Right lobe of liver (tissue), 6 donors: ENCODE results near the gene OPCML. TPM values are rescaled to one million over a fixed set of nuclear protein-coding genes. Genes with fewer than 3 reads are reported as not detected.

Experiments
- ATAC-seq, 4 donors: fragments of 200-7000 bp; cut with Tn5 transposase; one replicate each; pipeline ENCODE4 v1.9.1; 2020; ENCODE audit warnings: mild to moderate bottlenecking in 4 of 4, moderate library complexity in 4 of 4
- DNase-seq, 3 donors: peaks; one replicate each; pipeline ENCODE4 v3.0.0-alpha.2; 2020
- H3K27ac ChIP-seq, 3 donors: fragments of 200-600 bp; one replicate each; pipeline ENCODE4 v1.8.0; 2022
- H3K27me3 ChIP-seq, 2 donors: fragments of 200-600 bp; one replicate each; pipeline ENCODE4 v1.8.0; 2022
- H3K36me3 ChIP-seq, 4 donors: fragments of 200-600 bp; sonication (generic) in 1 of 4; one replicate each; pipeline versions ENCODE4 v1.5.1 to v1.8.0; 2017 to 2022; ENCODE audit warnings: control low read depth in 1 of 4
- H3K4me1 ChIP-seq, 4 donors: fragments of 200-600 bp; sonication (generic) in 1 of 4; one replicate each; pipeline versions ENCODE4 v1.5.1 to v1.8.0; 2017 to 2022; ENCODE audit warnings: control low read depth in 1 of 4
- H3K4me3 ChIP-seq, 3 donors: fragments of 200-600 bp; one replicate each; pipeline ENCODE4 v1.8.0; 2022
- H3K9me3 ChIP-seq, 4 donors: fragments of 200-600 bp; sonication (generic) in 1 of 4; one replicate each; pipeline versions ENCODE4 v1.5.1 to v1.8.0; 2017 to 2022; ENCODE audit warnings: control low read depth in 1 of 4
- POLR2A ChIP-seq: fragments of 450-650 bp; IDR thresholded peaks from one replicate; pipeline ENCODE4 v1.6.1; 2017; ENCODE audit warnings: antibody characterized with exemption, mild to moderate bottlenecking
- WGBS: methylation state at CpG from one replicate; pipeline ENCODE4 v1.1.6; 2018; ENCODE audit warnings: low coverage, low lambda C conversion rate; ENCODE audit not compliant: insufficient coverage; ENCODE audit errors: missing lambda C conversion rate; 5-methylcytosine and 5-hydroxymethylcytosine counted together
- intact Hi-C, 2 donors: fragments of 100-400 bp; cut with DNase I; formaldehyde crosslinking; loops; one replicate each; pipeline versions ENCODE4 v1.11.2 to v1.14.1; 2022
- total RNA-seq, 6 experiments: library from RNA; depleted of rRNA in 2 of 6; stranded (reverse); fragments of >200 nt in 2 of 6; fragmentation: NEBNext Ultra II Directional in 3 of 6; extraction: Animal tissue kit (Norgen Biotek cat#: 25700) in 3 of 6; gene quantifications; one replicate each; pipeline versions ENCODE4 v1.1.0 to v1.2.4, GENCODE V29; 2016 to 2023
- TF ChIP-seq, protein P1 (sequence below), 4 donors: fragments of 200-600 bp in 3 of 4; fragments of 450-650 bp in 1 of 4; IDR thresholded peaks; one replicate each; pipeline versions ENCODE4 v1.5.1 to v1.8.0; 2016 to 2022; ENCODE audit warnings: antibody characterized with exemption in 4 of 4, mild to moderate bottlenecking in 2 of 4
- donor health status: DM: no; HTN: yes; CAD: no.
- donor health status: DM: no; HTN: no; CAD: no.
- donor health status: DM: no; HTN: no; CAD: no.
- donor health status: DM: no; HTN: yes; CAD: no.
- donor health status: DM: no; HTN: yes; CAD: no.

The OPCML gene
- total RNA-seq, 6 experiments from 2014 or later: 0.11 TPM; not detected in 5

- Histone ChIP-seq H3K27me3 (no peaks in the 10 kb centered on the region), H3K27ac (no peak overlapping the region), H3K36me3 (no peaks in the 10 kb centered on the region), H3K4me1 (no peaks in the 10 kb centered on the region), H3K4me3 (no peak overlapping the region), H3K9me3 (no peaks in the 10 kb centered on the region)
- 63% methylated on average over 8 of the region's 10 CpGs for WGBS
- no peak for TF ChIP-seq POLR2A
- TF ChIP-seq, protein P1, sequence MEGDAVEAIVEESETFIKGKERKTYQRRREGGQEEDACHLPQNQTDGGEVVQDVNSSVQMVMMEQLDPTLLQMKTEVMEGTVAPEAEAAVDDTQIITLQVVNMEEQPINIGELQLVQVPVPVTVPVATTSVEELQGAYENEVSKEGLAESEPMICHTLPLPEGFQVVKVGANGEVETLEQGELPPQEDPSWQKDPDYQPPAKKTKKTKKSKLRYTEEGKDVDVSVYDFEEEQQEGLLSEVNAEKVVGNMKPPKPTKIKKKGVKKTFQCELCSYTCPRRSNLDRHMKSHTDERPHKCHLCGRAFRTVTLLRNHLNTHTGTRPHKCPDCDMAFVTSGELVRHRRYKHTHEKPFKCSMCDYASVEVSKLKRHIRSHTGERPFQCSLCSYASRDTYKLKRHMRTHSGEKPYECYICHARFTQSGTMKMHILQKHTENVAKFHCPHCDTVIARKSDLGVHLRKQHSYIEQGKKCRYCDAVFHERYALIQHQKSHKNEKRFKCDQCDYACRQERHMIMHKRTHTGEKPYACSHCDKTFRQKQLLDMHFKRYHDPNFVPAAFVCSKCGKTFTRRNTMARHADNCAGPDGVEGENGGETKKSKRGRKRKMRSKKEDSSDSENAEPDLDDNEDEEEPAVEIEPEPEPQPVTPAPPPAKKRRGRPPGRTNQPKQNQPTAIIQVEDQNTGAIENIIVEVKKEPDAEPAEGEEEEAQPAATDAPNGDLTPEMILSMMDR (IDR thresholded peaks at IDR 0.05): no peak
- ATAC-seq (no peak), DNase-seq (no peak)
- intact Hi-C loops: no loop called here
Measured at GRCh38 chr11:133559833-133560471, 27.7 kb upstream of the OPCML start.

DNA sequence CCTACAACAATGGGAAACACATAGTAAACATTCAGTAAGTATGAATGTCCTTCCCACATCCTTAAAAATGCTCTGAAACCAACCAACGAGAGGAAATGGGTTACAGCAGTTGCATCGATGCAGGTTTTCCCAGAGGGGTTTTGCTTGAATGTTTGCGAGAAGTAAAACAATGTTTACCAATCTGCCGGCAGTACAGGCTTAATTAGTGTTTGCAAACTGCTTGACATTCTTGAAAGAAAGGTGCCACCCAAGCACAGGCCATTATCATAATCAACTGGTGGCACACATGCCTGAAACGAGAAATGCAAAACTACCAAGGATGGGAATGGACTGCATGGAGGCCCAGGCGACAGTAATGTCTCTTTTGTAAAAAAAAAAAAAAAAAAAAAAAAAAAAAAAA lies 27.1 kb upstream of the OPCML start:
- intact Hi-C loops: no loop called here
- 26% methylated on average over 5 of the region's 6 CpGs for WGBS

DNA sequence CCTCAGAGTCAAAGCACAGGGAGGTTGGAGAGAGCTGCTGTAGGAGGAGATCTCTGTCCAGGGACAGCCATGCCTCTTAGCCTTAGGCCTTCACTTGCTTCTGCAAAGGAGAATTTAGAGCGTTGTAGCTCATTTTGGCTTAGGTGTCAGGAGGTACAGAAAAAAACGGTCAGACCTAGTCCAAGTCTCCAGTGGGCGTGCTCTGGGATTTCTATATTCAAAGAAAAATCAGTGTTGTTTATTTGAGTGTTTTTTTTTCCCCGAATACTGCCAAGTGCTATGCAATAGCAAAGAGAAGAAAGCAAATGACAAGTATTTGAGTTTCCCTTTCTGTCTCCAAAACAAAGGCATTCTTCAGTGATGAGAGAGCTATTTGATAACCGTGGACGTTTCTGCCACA lies 22.7 kb upstream of the OPCML start:
- TF ChIP-seq POLR2A: no peak
- Histone ChIP-seq H3K27ac (no peak overlapping the region), H3K4me1 (no peaks in the 10 kb centered on the region), H3K27me3 (no peaks in the 10 kb centered on the region), H3K4me3 (no peak overlapping the region), H3K36me3 (no peaks in the 10 kb centered on the region), H3K9me3 (no peaks in the 10 kb centered on the region)
- DNase-seq (no peak), ATAC-seq (no peak)
- WGBS: 22% methylated on average over 6 of the region's 6 CpGs
- intact Hi-C loops: no loop called here

More for the DNA sequence above, 27.1 kb upstream of the OPCML start:
- no peaks in the 10 kb centered on the region for H3K9me3 ChIP-seq
- H3K4me1 ChIP-seq: no peaks in the 10 kb centered on the region
- no peaks in the 10 kb centered on the region for H3K36me3 ChIP-seq
- ATAC-seq (no peak), DNase-seq (no peak)
- no peak overlapping the region for H3K4me3 ChIP-seq
- no peak for TF ChIP-seq POLR2A
- TF ChIP-seq, protein P1 (IDR thresholded peaks at IDR 0.05): no peak
- H3K27me3 ChIP-seq: no peaks in the 10 kb centered on the region
- H3K27ac ChIP-seq: no peak overlapping the region

DNA sequence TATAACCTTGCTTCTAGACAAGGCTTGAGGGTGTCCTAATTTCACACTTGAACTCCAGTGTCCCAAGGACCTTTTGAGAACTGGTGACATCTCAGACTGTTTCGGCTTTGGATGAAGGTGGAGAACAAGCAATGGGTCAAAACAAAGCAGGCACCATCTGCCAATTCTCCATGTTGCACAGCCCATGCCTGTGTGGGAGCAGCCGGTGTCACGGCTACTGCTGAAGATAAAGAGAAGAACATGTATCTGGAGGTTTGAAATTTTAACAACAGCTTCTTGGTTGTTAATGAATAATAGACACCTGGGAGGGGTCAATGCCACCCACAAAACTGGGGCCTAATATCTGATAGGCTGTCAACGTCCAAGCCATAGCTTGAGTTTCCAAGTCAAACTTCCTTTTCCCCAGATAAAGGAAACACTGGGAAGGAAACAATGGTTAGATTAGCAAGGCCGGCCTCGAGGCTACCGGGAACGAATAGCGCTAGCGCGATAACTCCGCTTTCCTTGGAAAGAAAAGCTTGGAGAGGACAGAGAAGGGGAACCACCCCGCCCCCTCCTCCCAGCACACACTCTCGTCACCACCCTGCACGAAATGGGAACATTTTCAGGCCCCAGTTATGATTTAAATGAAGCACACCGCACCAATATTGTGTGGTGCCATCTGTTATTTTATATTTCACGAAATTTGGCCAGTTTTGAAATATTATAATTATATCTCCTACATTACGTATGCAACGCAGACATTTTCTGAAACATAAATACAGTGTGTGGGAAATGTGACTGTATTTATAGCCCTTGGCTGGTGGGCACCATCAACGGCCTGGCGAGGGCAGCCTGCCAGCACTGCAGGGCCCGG lies 21.8 kb upstream of the OPCML start:
- WGBS: 64% methylated on average over 19 of the region's 22 CpGs
- H3K27ac ChIP-seq: no peak overlapping the region
- no peaks in the 10 kb centered on the region for H3K9me3 ChIP-seq
- no peak overlapping the region for H3K4me3 ChIP-seq
- DNase-seq (no peak), ATAC-seq (peak in 1 of 4 donors; percentile 42)
- H3K4me1 ChIP-seq: no peaks in the 10 kb centered on the region
- no peaks in the 10 kb centered on the region for H3K27me3 ChIP-seq
- intact Hi-C loops: no loop called here
- TF ChIP-seq, protein P1 (IDR thresholded peaks at IDR 0.05): no peak
- TF ChIP-seq POLR2A: no peak
- no peaks in the 10 kb centered on the region for H3K36me3 ChIP-seq

- H3K4me1 ChIP-seq: no peaks in the 10 kb centered on the region
- H3K4me3 ChIP-seq: no peak overlapping the region
- intact Hi-C loops: no loop called here
- WGBS: 76% methylated on average over 2 of the region's 6 CpGs
- no peak for ATAC-seq
- H3K9me3 ChIP-seq: no peaks in the 10 kb centered on the region
- no peak for TF ChIP-seq POLR2A
- TF ChIP-seq, protein P1 (IDR thresholded peaks at IDR 0.05): no peak
- H3K27me3 ChIP-seq: no peaks in the 10 kb centered on the region
- no peaks in the 10 kb centered on the region for H3K36me3 ChIP-seq
- no peak for DNase-seq
- no peak overlapping the region for H3K27ac ChIP-seq
Measured at GRCh38 chr11:133552938-133553337, 20.6 kb upstream of the OPCML start.
